ACHN (cell line): Measurements from ENCODE around the gene C11orf91.

ENCODE experiments used
- DNase-seq: peaks from one replicate; pipeline ENCODE4 v3.0.0-alpha.2; 2015
- in situ Hi-C: cut with HindIII; loops from 2 replicates; pipeline ENCODE4 v1.10.0; 2017; ENCODE audit warnings: low sequenced_read_pairs, low pct_ligation_motif_present, low pct_unique_long_range_greater_than_20kb

Gene C11orf91

GRCh38 chr11:33701302-33702230 lies 940 bp upstream of the C11orf91 start:
- DNase-seq, result no peak
- in situ Hi-C loops, result no loop called here

GRCh38 chr11:33700063-33700501 lies 544 bp downstream of the C11orf91 start:
- no peak for DNase-seq
- in situ Hi-C loops, result no loop called here

GRCh38 chr11:33699515-33700062 lies 1.0 kb downstream of the C11orf91 start:
- DNase-seq, result no peak
- in situ Hi-C loops, result no loop called here

- no peak for DNase-seq
- in situ Hi-C loops, result no loop called here
Measured at GRCh38 chr11:33698921-33699320, 1.7 kb downstream of the C11orf91 start.

- DNase-seq, result no peak
- in situ Hi-C loops, result no loop called here
Measured at GRCh38 chr11:33697997-33698396, 2.6 kb downstream of the C11orf91 start.

GRCh38 chr11:33696931-33697638 lies 3.5 kb downstream of the C11orf91 start:
- DNase-seq, result no peak
- in situ Hi-C loops, result no loop called here

GRCh38 chr11:33696411-33696810 lies 4.2 kb downstream of the C11orf91 start:
- DNase-seq, result no peak
- in situ Hi-C loops, result no loop called here

GRCh38 chr11:33695051-33695566 lies 5.5 kb downstream of the C11orf91 start:
- in situ Hi-C loops, result no loop called here

GRCh38 chr11:33694346-33695050 lies 6.1 kb downstream of the C11orf91 start:
- in situ Hi-C loops, result no loop called here
- DNase-seq, result no peak

More at GRCh38 chr11:33695051-33695566, 5.5 kb downstream of the C11orf91 start:
- DNase-seq, result no peak

- in situ Hi-C loops, result no loop called here
- no peak for DNase-seq
Measured at GRCh38 chr11:33692541-33692940, 8.1 kb downstream of the C11orf91 start.

- in situ Hi-C loops, result no loop called here
- DNase-seq, result peak; percentile 97
Measured at GRCh38 chr11:33692013-33692504, 8.6 kb downstream of the C11orf91 start.

GRCh38 chr11:33691066-33691864 lies 9.4 kb downstream of the C11orf91 start:
- in situ Hi-C loops, result no loop called here

GRCh38 chr11:33690290-33691065 lies 10.1 kb downstream of the C11orf91 start:
- peak; percentile 88 for DNase-seq
- in situ Hi-C loops, result no loop called here

More at GRCh38 chr11:33691066-33691864, 9.4 kb downstream of the C11orf91 start:
- DNase-seq, result no peak

- no peak for DNase-seq
- in situ Hi-C loops, result no loop called here
Measured at GRCh38 chr11:33689501-33689900, 11.1 kb downstream of the C11orf91 start.

GRCh38 chr11:33689085-33689484 lies 11.5 kb downstream of the C11orf91 start:
- no peak for DNase-seq

GRCh38 chr11:33687733-33688479 lies 12.7 kb downstream of the C11orf91 start:
- DNase-seq, result peak; percentile 52
- in situ Hi-C loops, result no loop called here

More at GRCh38 chr11:33689085-33689484, 11.5 kb downstream of the C11orf91 start:
- in situ Hi-C loops, result no loop called here
